RCC 7860 (cell line): ENCODE measurements around the gene RPL14.

Source experiments
- DNase-seq: peaks from one replicate; pipeline ENCODE4 v3.0.0-alpha.2; 2015; ENCODE audit warnings: low spot score
- FAIRE-seq: peaks from 2 replicates; lab custom pipeline; 2012; peaks lifted over from hg19 to GRCh38; lab: Jason Lieb, UNC

RPL14 gene

GRCh38 chr3:40516201-40516600 is 59.1 kb downstream of the RPL14 start:
- FAIRE-seq (no peak), DNase-seq (no peak)

- FAIRE-seq (no peak), DNase-seq (no peak)
Measured at GRCh38 chr3:40518067-40518466, 60.9 kb downstream of the RPL14 start.
